Calu3 (cell line): Measurements from ENCODE around the gene SCNN1B. TPM values are rescaled to one million over a fixed set of nuclear protein-coding genes. Genes with fewer than 3 reads are reported as not detected.

Source experiments
- BruUV-seq: library from RNA; stranded (reverse); fragments of 400-500 nt; replicated peaks from 2 replicates; lab custom pipeline; 2021; lab: Mats Ljungman, UMichigan
- CTCF ChIA-PET: fragments of 300-600 bp; sonication (Branson Sonifier 250); formaldehyde crosslinking; loops from one replicate; lab custom pipeline; 2022; ENCODE audit warnings: antibody characterized with exemption; lab: Charles Lee
- DNase-seq: peaks from one replicate; pipeline ENCODE4 v3.0.0; 2022
- H3K27ac Mint-ChIP-seq: one replicate; pipeline ENCODE4 v1.8.0; 2022; ENCODE audit warnings: mixed read lengths; ENCODE audit not compliant: unreplicated experiment
- H3K27me3 Mint-ChIP-seq: one replicate; pipeline ENCODE4 v1.8.0; 2022; ENCODE audit warnings: mixed read lengths; ENCODE audit not compliant: unreplicated experiment
- H3K36me3 Mint-ChIP-seq: one replicate; pipeline ENCODE4 v1.8.0; 2022; ENCODE audit warnings: mild to moderate bottlenecking, moderate library complexity, mixed read lengths; ENCODE audit not compliant: insufficient read depth, unreplicated experiment
- H3K4me1 Mint-ChIP-seq: one replicate; pipeline ENCODE4 v1.8.0; 2022; ENCODE audit warnings: mild to moderate bottlenecking, low read depth, mixed read lengths; ENCODE audit not compliant: unreplicated experiment
- H3K4me3 Mint-ChIP-seq: one replicate; pipeline ENCODE4 v1.8.0; 2022; ENCODE audit warnings: mild to moderate bottlenecking, low read depth, moderate library complexity, mixed read lengths; ENCODE audit not compliant: unreplicated experiment
- H3K9me3 Mint-ChIP-seq: one replicate; pipeline ENCODE4 v1.8.0; 2022; ENCODE audit warnings: low read depth, mixed read lengths; ENCODE audit not compliant: unreplicated experiment
- CTCF ChIP-seq: fragments of 200-600 bp; IDR thresholded peaks from one replicate; pipeline ENCODE4 v1.8.0; 2022; ENCODE audit warnings: antibody characterized with exemption; ENCODE audit not compliant: unreplicated experiment
- intact Hi-C: fragments of 100-400 bp; cut with micrococcal nuclease; formaldehyde crosslinking; loops from one replicate; pipeline ENCODE4 v1.10.0; 2022; ENCODE audit not compliant: unreplicated experiment
- total RNA-seq: library from RNA; stranded (reverse); gene quantifications from 2 replicates; pipeline ENCODE4 v1.2.3, GENCODE V29; 2022

Gene SCNN1B
- total RNA-seq, 1 experiment from 2014 or later = not detected

DNA sequence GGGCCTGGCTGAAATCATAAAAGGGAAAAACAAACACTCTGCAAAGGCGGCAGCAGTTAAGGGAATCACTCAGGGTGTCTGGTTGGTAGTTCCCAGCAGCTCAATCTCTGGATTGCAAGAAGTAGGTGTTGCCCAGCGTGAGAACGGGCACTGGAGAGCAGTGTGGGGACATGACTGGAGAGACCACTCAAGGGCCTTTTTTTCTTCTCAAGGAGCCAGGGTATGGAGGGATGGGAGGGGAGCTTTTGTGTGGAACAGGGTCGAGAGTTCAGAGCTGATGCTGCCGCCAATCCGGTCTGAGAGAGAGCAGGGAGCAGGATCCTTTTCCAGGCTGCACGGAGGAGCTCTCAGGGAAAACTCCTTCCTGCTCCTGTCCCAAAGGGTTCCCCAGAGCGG, 15.2 kb downstream of the SCNN1B start:
- no peaks in the 10 kb centered on the region for H3K9me3 Mint-ChIP-seq
- no peak for DNase-seq
- no peak for TF ChIP-seq CTCF
- intact Hi-C loops = no loop called here
- no peak overlapping the region for H3K27ac Mint-ChIP-seq
- H3K4me3 Mint-ChIP-seq = no peak overlapping the region
- CTCF ChIA-PET = interaction anchor here (1.1 to 1.9 kb wide), 2 partner anchors 9 to 38 kb away, joined by 4 to 9 read pairs; no protein-coding TSS in a partner anchor
- BruUV-seq = no TSS peak
- no peaks in the 10 kb centered on the region for H3K27me3 Mint-ChIP-seq
- H3K36me3 Mint-ChIP-seq = no peaks in the 10 kb centered on the region
- no peaks in the 10 kb centered on the region for H3K4me1 Mint-ChIP-seq

DNA sequence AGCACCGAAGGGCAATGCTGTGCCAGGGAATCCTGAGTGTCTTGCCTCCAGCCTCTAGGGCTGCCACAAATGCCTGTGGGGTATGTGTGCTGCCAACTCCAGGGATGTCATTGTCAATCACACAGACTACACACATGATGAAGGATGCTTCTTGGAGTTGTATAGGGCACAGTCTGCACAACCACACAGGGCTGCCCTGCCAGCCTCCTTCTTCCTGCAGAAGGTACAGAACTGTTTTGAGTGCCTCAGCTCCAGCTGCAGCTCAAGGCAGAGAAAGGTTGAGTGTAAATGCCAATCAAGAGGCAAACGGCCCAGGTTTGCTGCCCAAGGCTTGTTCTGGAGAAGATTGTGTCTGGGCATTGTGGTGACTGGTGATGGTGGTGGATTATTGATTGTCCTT, 15.6 kb downstream of the SCNN1B start:
- no peak overlapping the region for H3K27ac Mint-ChIP-seq
- BruUV-seq = no TSS peak
- intact Hi-C loops = no loop called here
- no peaks in the 10 kb centered on the region for H3K9me3 Mint-ChIP-seq
- H3K4me3 Mint-ChIP-seq = no peak overlapping the region
- no peak for DNase-seq
- CTCF ChIA-PET = interaction anchor here (1.1 to 1.9 kb wide), 2 partner anchors 8 to 38 kb away, joined by 4 to 9 read pairs; no protein-coding TSS in a partner anchor
- TF ChIP-seq CTCF = no peak
- H3K4me1 Mint-ChIP-seq = no peaks in the 10 kb centered on the region
- H3K27me3 Mint-ChIP-seq = no peaks in the 10 kb centered on the region
- H3K36me3 Mint-ChIP-seq = no peaks in the 10 kb centered on the region

GRCh38 chr16:23318639-23319038, 16.5 kb downstream of the SCNN1B start:
- H3K36me3 Mint-ChIP-seq = no peaks in the 10 kb centered on the region

GRCh38 chr16:23319861-23320615, 17.9 kb downstream of the SCNN1B start:
- BruUV-seq = no TSS peak
- no peak for DNase-seq
- no peaks in the 10 kb centered on the region for H3K4me1 Mint-ChIP-seq
- peaks cover 16% of the 10 kb centered on the region for H3K27me3 Mint-ChIP-seq
- H3K36me3 Mint-ChIP-seq = no peaks in the 10 kb centered on the region
- no peaks in the 10 kb centered on the region for H3K9me3 Mint-ChIP-seq
- CTCF ChIA-PET = no interaction called here
- no peak overlapping the region for H3K27ac Mint-ChIP-seq
- TF ChIP-seq CTCF = no peak
- intact Hi-C loops = no loop called here
- H3K4me3 Mint-ChIP-seq = no peak overlapping the region

More at GRCh38 chr16:23318639-23319038, 16.5 kb downstream of the SCNN1B start:
- intact Hi-C loops = no loop called here
- no TSS peak for BruUV-seq
- Mint-ChIP-seq H3K27me3 (peaks cover 2% of the 10 kb centered on the region), H3K9me3 (no peaks in the 10 kb centered on the region), H3K4me3 (no peak overlapping the region), H3K27ac (no peak overlapping the region), H3K4me1 (no peaks in the 10 kb centered on the region)
- no peak for TF ChIP-seq CTCF
- DNase-seq = no peak
- CTCF ChIA-PET = interaction anchor here (1.9 kb wide), 1 partner anchor 39 kb away, joined by 4 read pairs; no protein-coding TSS in a partner anchor
